Panc1 (cell line): ENCODE data around the gene CADM4. TPM values are rescaled to one million over a fixed set of nuclear protein-coding genes. Genes with fewer than 3 reads are reported as not detected.

Source experiments
- ATAC-seq: fragments of 200-7000 bp; cut with Tn5 transposase; 2 replicates; pipeline ENCODE4 v1.9.1; 2020; ENCODE audit warnings: mild to moderate bottlenecking, moderate library complexity
- BruUV-seq: library from RNA; stranded (reverse); fragments of 400-500 nt; replicated peaks from 2 replicates; lab custom pipeline; 2021; lab: Mats Ljungman, UMichigan
- CTCF ChIA-PET: fragments of 300-600 bp; sonication (Branson Sonifier 250); formaldehyde crosslinking; loops from one replicate; lab custom pipeline; 2022; ENCODE audit warnings: antibody characterized with exemption; lab: Charles Lee
- POLR2A ChIA-PET: fragments of 300-600 bp; sonication (Branson Sonifier 250); formaldehyde crosslinking; loops from one replicate; lab custom pipeline; 2022; ENCODE audit warnings: antibody characterized with exemption; lab: Charles Lee
- DNase-seq: peaks from one replicate; pipeline ENCODE4 v3.0.0-alpha.2; 2010; ENCODE audit warnings: low read depth, low spot score
- H3K27ac ChIP-seq: 2 replicates; pipeline ENCODE4 v1.5.1; 2011; ENCODE audit warnings: mild to moderate bottlenecking, low read length, inconsistent platforms
- H3K27me3 ChIP-seq: fragments of 200-500 bp; sonication (Bioruptor generic); 2 replicates; pipeline ENCODE4 v1.6.0; 2014; ENCODE audit warnings: low read length, inconsistent platforms; ENCODE audit not compliant: control insufficient read depth, insufficient read depth
- H3K36me3 ChIP-seq: fragments of 200-500 bp; sonication (Bioruptor generic); 2 replicates; pipeline ENCODE4 v1.5.1; 2014; ENCODE audit warnings: inconsistent platforms, mild to moderate bottlenecking, low read length, moderate library complexity; ENCODE audit not compliant: control insufficient read depth, insufficient read depth
- H3K4me1 ChIP-seq: 2 replicates; pipeline ENCODE4 v1.5.1; 2011; ENCODE audit warnings: inconsistent platforms, mild to moderate bottlenecking, low read length, moderate library complexity; ENCODE audit not compliant: control insufficient read depth, insufficient read depth
- H3K4me3 ChIP-seq, 2 experiments: 2 replicates each; pipeline ENCODE4 v1.5.1; 2011 to 2012; ENCODE audit warnings: low read depth in 2 of 2, low read length in 2 of 2, mild to moderate bottlenecking in 2 of 2, inconsistent platforms in 1 of 2, moderate library complexity in 1 of 2
- H3K9me3 ChIP-seq: fragments of 200-500 bp; sonication (Bioruptor generic); 2 replicates; pipeline ENCODE4 v1.5.1; 2014; ENCODE audit warnings: low read depth, mild to moderate bottlenecking, inconsistent platforms, low read length, moderate library complexity; ENCODE audit not compliant: control insufficient read depth, insufficient read depth
- CTCF ChIP-seq: fragments of 450-650 bp; IDR thresholded peaks from 2 replicates; pipeline ENCODE4 v1.5.1; 2017; ENCODE audit warnings: mild to moderate bottlenecking
- POLR2AphosphoS5 ChIP-seq: IDR thresholded peaks from 2 replicates; pipeline ENCODE4 v1.6.1; 2012; ENCODE audit warnings: mild to moderate bottlenecking, low read depth, low read length, moderate library complexity
- REST ChIP-seq, 2 experiments: IDR thresholded peaks; 2 replicates each; pipeline ENCODE4 v1.6.1; 2011 to 2012; ENCODE audit warnings: low read depth in 2 of 2, control low read depth in 1 of 2, low read length in 1 of 2, mild to moderate bottlenecking in 1 of 2, moderate library complexity in 1 of 2; ENCODE audit not compliant: insufficient read depth in 1 of 2
- SIN3A ChIP-seq: IDR thresholded peaks from 2 replicates; pipeline ENCODE4 v1.6.1; 2012; ENCODE audit warnings: low read depth, mild to moderate bottlenecking, low read length, moderate library complexity, borderline replicate concordance; ENCODE audit not compliant: insufficient read depth
- TCF7L2 ChIP-seq: IDR thresholded peaks from 2 replicates; pipeline ENCODE4 v1.6.1; 2011; ENCODE audit warnings: mild to moderate bottlenecking, low read depth, low read length, inconsistent platforms
- in situ Hi-C: cut with HindIII; loops from 2 replicates; pipeline ENCODE4 v1.10.0; 2016; ENCODE audit warnings: low sequenced_read_pairs, low pct_unique_long_range_greater_than_20kb
- intact Hi-C: fragments of 100-400 bp; cut with micrococcal nuclease; formaldehyde crosslinking; loops from one replicate; pipeline ENCODE4 v1.10.0; 2022; ENCODE audit not compliant: unreplicated experiment
- total RNA-seq: library from RNA; stranded (reverse); gene quantifications from one replicate; pipeline ENCODE4 v1.2.1, GENCODE V29; 2021; ENCODE audit not compliant: unreplicated experiment

Gene CADM4
- total RNA-seq, 1 experiment from 2014 or later = 2.7 TPM

GRCh38 chr19:43628646-43629326 lies 10.9 kb downstream of the CADM4 start:
- no peak for TF ChIP-seq POLR2AphosphoS5
- no peak for TF ChIP-seq REST (IDR thresholded peaks at IDR 0.05; ENCODE audit: insufficient read depth in 1 of 2, low read depth in 2 of 2, low read length in 1 of 2)
- no peak for TF ChIP-seq SIN3A
- TF ChIP-seq TCF7L2 = no peak
- TF ChIP-seq CTCF = no peak
- no peaks in the 10 kb centered on the region for H3K4me1 ChIP-seq
- POLR2A ChIA-PET = no interaction called here
- no peaks in the 10 kb centered on the region for H3K36me3 ChIP-seq
- H3K4me3 ChIP-seq = no peak overlapping the region
- no peak overlapping the region for H3K27ac ChIP-seq
- intact Hi-C loops (no loop called here), in situ Hi-C loops (no loop called here)
- ATAC-seq (no peak), DNase-seq (no peak)
- CTCF ChIA-PET = no interaction called here
- H3K27me3 ChIP-seq = no peaks in the 10 kb centered on the region
- BruUV-seq = no TSS peak
- H3K9me3 ChIP-seq = no peaks in the 10 kb centered on the region

- H3K4me1 ChIP-seq = no peaks in the 10 kb centered on the region
- ChIA-PET CTCF (no interaction called here), POLR2A (no interaction called here)
- in situ Hi-C loops = no loop called here
- no peak overlapping the region for H3K27ac ChIP-seq
- no peak overlapping the region for H3K4me3 ChIP-seq
- ATAC-seq (no peak), DNase-seq (no peak)
- no peaks in the 10 kb centered on the region for H3K9me3 ChIP-seq
- TF ChIP-seq TCF7L2 = no peak
- TF ChIP-seq SIN3A = no peak
- no peak for TF ChIP-seq POLR2AphosphoS5
- TF ChIP-seq CTCF = no peak
- TF ChIP-seq REST (IDR thresholded peaks at IDR 0.05; ENCODE audit: insufficient read depth in 1 of 2, low read depth in 2 of 2, low read length in 1 of 2) = no peak
- no peaks in the 10 kb centered on the region for H3K36me3 ChIP-seq
- intact Hi-C loops = no loop called here
- no peaks in the 10 kb centered on the region for H3K27me3 ChIP-seq
- BruUV-seq = no TSS peak
Measured at GRCh38 chr19:43626838-43627237, 12.8 kb downstream of the CADM4 start.
